Activated CD4-positive, alpha-beta memory T cell treated with anti-CD3 and anti-CD28 coated beads, Interleukin-2, amount 10 ng/mL, durations not matched to agents 7 days and 5 days (primary cell): ENCODE measurements around the gene ATPAF2. TPM values are rescaled to one million over a fixed set of nuclear protein-coding genes. Genes with fewer than 3 reads are reported as not detected.

Experiments used
- CTCF ChIA-PET: fragments of 350-600 bp; sonication (Branson Sonifier 250); formaldehyde crosslinking; loops from one replicate; lab custom pipeline; 2021; ENCODE audit warnings: antibody characterized with exemption, inconsistent platforms; lab: Charles Lee
- POLR2A ChIA-PET: fragments of 350-600 bp; sonication (Branson Sonifier 250); formaldehyde crosslinking; loops from one replicate; lab custom pipeline; 2021; ENCODE audit warnings: antibody characterized with exemption; lab: Charles Lee
- DNase-seq: peaks from one replicate; pipeline ENCODE4 v3.0.0-alpha.2; 2020
- H3K27ac Mint-ChIP-seq: one replicate; pipeline ENCODE4 v1.8.0; 2021; ENCODE audit warnings: mild to moderate bottlenecking, mixed read lengths
- H3K27me3 Mint-ChIP-seq: one replicate; pipeline ENCODE4 v1.8.0; 2021; ENCODE audit warnings: mixed read lengths
- H3K36me3 Mint-ChIP-seq: one replicate; pipeline ENCODE4 v1.8.0; 2021; ENCODE audit warnings: low read depth, mixed read lengths
- H3K4me1 Mint-ChIP-seq: one replicate; pipeline ENCODE4 v1.8.0; 2021; ENCODE audit warnings: mixed read lengths
- H3K4me3 Mint-ChIP-seq: one replicate; pipeline ENCODE4 v1.8.0; 2021; ENCODE audit warnings: mild to moderate bottlenecking, mixed read lengths
- H3K9me3 Mint-ChIP-seq: one replicate; pipeline ENCODE4 v1.8.0; 2021; ENCODE audit warnings: mixed read lengths
- total RNA-seq, 2 experiments: library from RNA; stranded (reverse); gene quantifications; one replicate each; pipeline ENCODE4 v1.2.3, GENCODE V29; 2021

Gene ATPAF2
- total RNA-seq, 2 experiments from 2014 or later, result 22.1 to 22.3 TPM

DNA sequence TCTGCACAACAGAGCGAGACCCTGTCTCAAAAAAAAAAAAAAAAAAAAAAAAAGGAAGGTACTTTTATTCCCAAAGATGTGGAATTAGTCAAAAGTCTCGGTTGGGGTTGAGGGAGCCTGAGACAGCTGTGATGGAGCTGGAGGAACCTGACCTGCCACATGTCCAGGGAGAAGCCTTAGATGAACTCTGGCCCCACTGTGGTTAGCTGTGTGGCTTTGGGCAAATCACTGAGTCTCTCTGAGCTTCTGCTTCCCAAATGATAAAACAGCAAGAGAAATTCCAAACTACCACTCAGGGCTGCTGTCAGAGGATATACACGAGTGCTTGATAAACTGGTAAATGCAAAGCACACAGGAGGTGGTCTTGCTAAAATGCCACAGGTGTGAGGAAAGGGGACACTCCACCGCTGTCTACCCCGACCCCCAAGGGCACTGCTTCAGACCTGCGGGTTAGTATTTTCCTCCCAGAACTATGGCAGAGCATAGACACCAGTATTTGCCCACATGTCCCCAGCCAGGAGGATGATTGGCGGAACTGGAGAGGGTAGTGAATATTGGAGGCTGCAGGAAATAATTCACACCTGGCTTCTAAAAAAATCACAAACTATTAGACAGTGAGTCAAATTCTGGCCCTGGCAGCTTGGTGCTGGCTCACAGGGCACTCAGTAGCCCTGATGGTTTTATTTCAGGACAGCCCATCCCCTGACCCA, 51.6 kb downstream of the ATPAF2 start:
- H3K27me3 Mint-ChIP-seq, result no peaks in the 10 kb centered on the region
- no peak for DNase-seq
- H3K27ac Mint-ChIP-seq, result no peak overlapping the region
- H3K4me1 Mint-ChIP-seq, result no peaks in the 10 kb centered on the region
- ChIA-PET CTCF (interaction anchor here (1.2 kb wide), 1 partner anchor 46 kb away, joined by 3 read pairs; no protein-coding TSS in a partner anchor), POLR2A (interaction anchor here (0.7 kb wide), 1 partner anchor 14 kb away, joined by 3 read pairs; the partner anchor contains the start of gene DRC3)
- H3K4me3 Mint-ChIP-seq, result no peak overlapping the region
- H3K36me3 Mint-ChIP-seq, result no peaks in the 10 kb centered on the region
- H3K9me3 Mint-ChIP-seq, result no peaks in the 10 kb centered on the region

DNA sequence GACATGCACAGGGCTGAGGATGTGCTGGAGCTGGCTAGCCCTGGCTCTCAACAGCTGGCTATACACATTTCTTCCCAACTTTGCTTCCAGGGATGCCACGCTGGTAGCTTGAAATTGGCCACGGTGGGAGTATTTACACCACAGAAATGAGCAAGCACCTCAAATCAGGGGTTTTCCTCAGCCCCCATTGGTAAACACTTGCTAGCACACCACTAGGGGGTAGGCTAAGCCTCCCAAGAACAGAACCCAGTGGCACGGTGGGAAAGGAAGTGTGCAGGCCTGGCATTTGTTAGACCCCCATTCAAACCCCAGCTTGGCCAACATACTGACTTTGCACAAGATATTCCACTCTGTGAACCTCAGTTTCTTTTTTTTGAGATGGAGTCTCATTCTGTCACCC, 53.4 kb downstream of the ATPAF2 start:
- no peaks in the 10 kb centered on the region for H3K9me3 Mint-ChIP-seq
- no peak for DNase-seq
- ChIA-PET POLR2A (interaction anchor here (1.7 to 2.2 kb wide), 2 partner anchors 13 to 26 kb away, joined by 5 to 7 read pairs; partner anchors contain the start of genes DRC3 and TOM1L2), CTCF (interaction anchor here (1.8 kb wide), 1 partner anchor 13 kb away, joined by 5 read pairs; the partner anchor contains the start of genes DRC3 and TOM1L2)
- no peaks in the 10 kb centered on the region for H3K4me1 Mint-ChIP-seq
- H3K27me3 Mint-ChIP-seq, result no peaks in the 10 kb centered on the region
- no peak overlapping the region for H3K27ac Mint-ChIP-seq
- no peaks in the 10 kb centered on the region for H3K36me3 Mint-ChIP-seq
- H3K4me3 Mint-ChIP-seq, result no peak overlapping the region

DNA sequence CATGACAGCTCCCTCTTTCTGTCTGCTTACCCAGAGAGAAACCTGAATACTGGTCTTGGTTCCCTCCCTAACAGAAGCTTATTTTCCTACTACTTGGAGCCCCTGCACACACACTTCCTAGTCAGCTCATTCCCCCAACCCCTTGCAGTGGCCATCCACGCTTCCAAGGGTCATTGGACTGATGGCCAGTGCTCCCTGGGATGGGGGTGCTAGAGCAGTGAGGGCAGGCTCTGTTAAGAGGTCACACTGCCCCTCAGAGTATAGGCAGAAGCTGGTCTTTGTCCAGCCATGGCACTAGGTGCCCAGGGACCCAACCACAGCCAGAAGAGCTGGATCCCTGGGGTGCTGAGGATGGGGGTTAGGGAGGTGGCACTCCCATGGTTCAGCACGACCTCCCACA, 53.8 kb downstream of the ATPAF2 start:
- no peak for DNase-seq
- Mint-ChIP-seq H3K27me3 (no peaks in the 10 kb centered on the region), H3K36me3 (no peaks in the 10 kb centered on the region), H3K4me1 (no peaks in the 10 kb centered on the region), H3K27ac (no peak overlapping the region), H3K4me3 (no peak overlapping the region), H3K9me3 (no peaks in the 10 kb centered on the region)
- CTCF ChIA-PET, result interaction anchor here (0.7 to 1.8 kb wide), 2 partner anchors 13 to 27 kb away, joined by 3 to 5 read pairs; partner anchors contain the start of genes DRC3 and TOM1L2
- POLR2A ChIA-PET, result interaction anchor here (1.7 to 2.2 kb wide), 2 partner anchors 12 to 26 kb away, joined by 5 to 7 read pairs; partner anchors contain the start of genes DRC3 and TOM1L2

DNA sequence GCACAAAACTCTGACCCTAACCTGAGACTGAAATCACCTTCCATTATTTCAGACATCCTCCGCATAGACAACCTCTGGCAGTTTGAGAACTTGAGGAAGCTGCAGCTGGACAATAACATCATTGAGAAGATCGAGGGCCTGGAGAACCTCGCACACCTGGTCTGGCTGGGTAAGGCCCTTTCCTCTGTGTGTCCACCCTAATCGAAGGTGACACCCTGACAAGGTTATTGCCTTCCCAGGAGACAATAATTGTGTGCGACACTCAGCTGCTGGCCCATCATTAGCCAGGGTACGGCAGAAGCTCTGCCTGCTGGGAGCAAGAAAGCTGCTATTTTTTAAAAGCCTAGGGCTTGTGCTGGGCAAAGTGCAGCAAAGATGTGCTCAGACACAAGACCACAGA, 55.2 kb downstream of the ATPAF2 start:
- no peak for DNase-seq
- ChIA-PET POLR2A (interaction anchor here (1.7 to 2.2 kb wide), 2 partner anchors 11 to 25 kb away, joined by 5 to 7 read pairs; partner anchors contain the start of genes DRC3 and TOM1L2), CTCF (no interaction called here)
- Mint-ChIP-seq H3K4me1 (no peaks in the 10 kb centered on the region), H3K36me3 (no peaks in the 10 kb centered on the region), H3K4me3 (no peak overlapping the region), H3K27ac (no peak overlapping the region), H3K27me3 (no peaks in the 10 kb centered on the region), H3K9me3 (no peaks in the 10 kb centered on the region)

- no peaks in the 10 kb centered on the region for H3K4me1 Mint-ChIP-seq
Observed at GRCh38 chr17:17983376-17983775, 55.6 kb downstream of the ATPAF2 start.

DNA sequence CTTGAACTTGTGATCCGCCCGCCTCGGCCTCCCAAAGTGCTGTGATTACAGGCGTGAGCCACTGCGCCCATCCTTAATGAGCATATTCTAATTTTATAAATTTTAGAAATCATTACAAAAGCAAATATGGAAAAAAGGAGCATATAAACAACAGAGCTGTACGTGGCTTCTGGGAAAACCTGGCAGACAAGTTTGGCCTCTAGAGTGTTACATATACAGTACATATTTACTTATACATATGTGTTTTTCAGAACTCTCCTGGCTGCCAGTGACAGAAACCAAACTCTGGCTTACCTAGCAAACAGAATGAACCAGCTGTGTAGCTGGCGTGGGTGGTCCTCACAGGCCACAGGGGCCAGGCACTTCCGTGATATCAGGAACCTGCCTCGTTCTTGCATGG, 56.2 kb downstream of the ATPAF2 start:
- Mint-ChIP-seq H3K27me3 (no peaks in the 10 kb centered on the region), H3K36me3 (no peaks in the 10 kb centered on the region), H3K4me3 (no peak overlapping the region), H3K27ac (no peak overlapping the region), H3K4me1 (no peaks in the 10 kb centered on the region), H3K9me3 (no peaks in the 10 kb centered on the region)
- ChIA-PET CTCF (no interaction called here), POLR2A (no interaction called here)
- DNase-seq, result no peak

More at GRCh38 chr17:17983376-17983775, 55.6 kb downstream of the ATPAF2 start:
- Mint-ChIP-seq H3K36me3 (no peaks in the 10 kb centered on the region), H3K9me3 (no peaks in the 10 kb centered on the region), H3K27ac (no peak overlapping the region), H3K4me3 (no peak overlapping the region), H3K27me3 (no peaks in the 10 kb centered on the region)
- DNase-seq, result no peak
- ChIA-PET POLR2A (no interaction called here), CTCF (no interaction called here)

GRCh38 chr17:17981330-17981729, 57.6 kb downstream of the ATPAF2 start:
- CTCF ChIA-PET, result interaction anchor here (1.3 kb wide), 1 partner anchor 52 kb away, joined by 3 read pairs; no protein-coding TSS in a partner anchor
- Mint-ChIP-seq H3K27me3 (no peaks in the 10 kb centered on the region), H3K9me3 (no peaks in the 10 kb centered on the region), H3K4me1 (no peaks in the 10 kb centered on the region), H3K4me3 (no peak overlapping the region), H3K27ac (no peak overlapping the region), H3K36me3 (no peaks in the 10 kb centered on the region)
- DNase-seq, result no peak
- POLR2A ChIA-PET, result no interaction called here

DNA sequence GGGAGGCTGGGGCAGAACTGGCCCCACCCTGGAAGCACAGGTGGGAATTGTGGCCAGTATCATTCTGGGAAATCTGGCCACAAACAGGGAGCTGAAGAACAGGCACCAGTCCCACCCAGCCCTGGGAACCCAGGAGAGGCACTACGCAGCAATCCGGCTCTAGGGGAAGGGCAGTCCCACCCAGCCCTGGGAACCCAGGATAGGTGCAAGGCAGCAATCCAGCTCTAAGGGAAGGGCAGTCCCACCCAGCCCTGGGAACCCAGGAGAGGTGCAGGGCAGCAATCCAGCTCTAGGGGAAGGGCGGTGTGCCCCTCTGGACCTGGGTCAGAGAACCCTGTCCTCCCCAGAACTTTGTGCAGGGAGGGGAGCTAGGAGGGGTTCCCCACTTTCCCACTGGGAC, 59.2 kb downstream of the ATPAF2 start:
- ChIA-PET CTCF (no interaction called here), POLR2A (no interaction called here)
- no peaks in the 10 kb centered on the region for H3K9me3 Mint-ChIP-seq

DNA sequence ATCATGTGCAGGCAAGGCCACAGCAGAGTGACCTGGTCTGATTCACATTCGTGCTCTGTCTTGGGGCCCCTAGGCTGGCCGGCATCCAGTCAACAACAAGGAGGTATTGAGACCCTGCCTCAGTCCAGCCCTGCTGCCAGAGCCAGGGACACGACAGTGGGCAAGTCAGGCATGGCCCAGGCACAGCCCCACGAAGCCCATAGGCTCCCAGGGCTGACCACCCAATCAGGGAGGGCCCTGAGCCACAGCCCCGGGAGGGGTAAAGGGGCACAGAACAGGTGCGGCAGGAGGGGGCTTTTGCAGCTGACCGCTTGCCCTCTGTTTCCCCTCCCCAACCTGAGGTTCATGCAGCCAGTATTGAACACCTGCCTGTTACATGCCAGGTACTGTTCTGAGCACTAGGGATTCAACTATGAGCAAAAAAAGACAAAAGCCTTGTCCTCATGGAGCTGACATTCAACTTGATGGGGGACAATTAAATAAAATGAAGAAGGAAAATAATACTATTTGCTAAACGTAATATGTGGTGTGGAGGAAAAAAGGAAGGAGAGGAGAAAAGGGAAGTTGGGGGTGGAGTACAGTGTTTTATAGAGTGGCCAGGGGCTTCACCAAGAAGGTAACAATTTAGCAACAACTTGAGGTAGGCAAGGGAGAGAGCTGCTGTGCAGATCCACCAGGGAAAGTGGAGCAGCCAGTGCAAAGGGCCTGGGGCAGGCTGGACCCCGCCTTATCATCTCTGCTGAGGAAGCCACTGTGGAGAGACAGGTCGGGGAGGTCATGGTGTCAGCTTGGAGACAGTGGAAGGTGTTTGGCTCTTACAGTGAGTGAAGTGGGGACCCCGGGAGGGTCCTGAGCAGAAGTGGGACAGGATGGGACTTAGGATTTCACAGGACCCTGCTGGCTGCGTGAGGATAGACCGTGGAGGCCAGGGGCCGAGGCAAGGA, 60.2 kb downstream of the ATPAF2 start:
- Mint-ChIP-seq H3K4me1 (peaks cover 6% of the 10 kb centered on the region), H3K4me3 (no peak overlapping the region), H3K27ac (no peak overlapping the region), H3K36me3 (no peaks in the 10 kb centered on the region), H3K27me3 (no peaks in the 10 kb centered on the region), H3K9me3 (no peaks in the 10 kb centered on the region)
- DNase-seq, result no peak
- ChIA-PET CTCF (interaction anchor here (0.6 kb wide), 1 partner anchor 297 kb away, joined by 3 read pairs; no protein-coding TSS in a partner anchor), POLR2A (no interaction called here)

More for the DNA sequence above, 59.2 kb downstream of the ATPAF2 start:
- Mint-ChIP-seq H3K27me3 (no peaks in the 10 kb centered on the region), H3K4me3 (no peak overlapping the region), H3K27ac (no peak overlapping the region), H3K36me3 (no peaks in the 10 kb centered on the region), H3K4me1 (peaks cover 5% of the 10 kb centered on the region)
- no peak for DNase-seq

GRCh38 chr17:17976931-17977570, 61.9 kb downstream of the ATPAF2 start:
- H3K4me1 Mint-ChIP-seq, result peaks cover 15% of the 10 kb centered on the region
- H3K4me3 Mint-ChIP-seq, result no peak overlapping the region
- POLR2A ChIA-PET, result no interaction called here
- no peak for DNase-seq
- CTCF ChIA-PET, result no interaction called here
- no peaks in the 10 kb centered on the region for H3K36me3 Mint-ChIP-seq
- no peaks in the 10 kb centered on the region for H3K9me3 Mint-ChIP-seq
- no peak overlapping the region for H3K27ac Mint-ChIP-seq
- no peaks in the 10 kb centered on the region for H3K27me3 Mint-ChIP-seq

- Mint-ChIP-seq H3K27ac (no peak overlapping the region), H3K4me3 (no peak overlapping the region), H3K36me3 (no peaks in the 10 kb centered on the region), H3K27me3 (no peaks in the 10 kb centered on the region), H3K4me1 (peaks cover 27% of the 10 kb centered on the region), H3K9me3 (no peaks in the 10 kb centered on the region)
- DNase-seq, result no peak
- ChIA-PET CTCF (interaction anchor here (1.1 kb wide), 1 partner anchor 56 kb away, joined by 4 read pairs; no protein-coding TSS in a partner anchor), POLR2A (no interaction called here)
Observed at GRCh38 chr17:17975436-17975835, 63.5 kb downstream of the ATPAF2 start.

GRCh38 chr17:17972952-17973254, 66.1 kb downstream of the ATPAF2 start:
- Mint-ChIP-seq H3K9me3 (no peaks in the 10 kb centered on the region), H3K4me3 (peak overlapping the region; percentile 93), H3K36me3 (peaks cover 2% of the 10 kb centered on the region), H3K4me1 (peaks cover 38% of the 10 kb centered on the region), H3K27me3 (no peaks in the 10 kb centered on the region), H3K27ac (peak overlapping the region; percentile 83)
- POLR2A ChIA-PET, result interaction anchor here (0.7 to 5.1 kb wide), 12 partner anchors 10 to 152 kb away, joined by 3 to 102 read pairs (median 4); partner anchors contain the start of genes ATPAF2 and SREBF1
- DNase-seq, result no peak
- CTCF ChIA-PET, result interaction anchor here (1.0 to 2.4 kb wide), 6 partner anchors 12 to 82 kb away, joined by 4 to 37 read pairs (median 8); no protein-coding TSS in a partner anchor
